ENCODE measurements around the gene CPEB1.

The CPEB1 gene

DNA sequence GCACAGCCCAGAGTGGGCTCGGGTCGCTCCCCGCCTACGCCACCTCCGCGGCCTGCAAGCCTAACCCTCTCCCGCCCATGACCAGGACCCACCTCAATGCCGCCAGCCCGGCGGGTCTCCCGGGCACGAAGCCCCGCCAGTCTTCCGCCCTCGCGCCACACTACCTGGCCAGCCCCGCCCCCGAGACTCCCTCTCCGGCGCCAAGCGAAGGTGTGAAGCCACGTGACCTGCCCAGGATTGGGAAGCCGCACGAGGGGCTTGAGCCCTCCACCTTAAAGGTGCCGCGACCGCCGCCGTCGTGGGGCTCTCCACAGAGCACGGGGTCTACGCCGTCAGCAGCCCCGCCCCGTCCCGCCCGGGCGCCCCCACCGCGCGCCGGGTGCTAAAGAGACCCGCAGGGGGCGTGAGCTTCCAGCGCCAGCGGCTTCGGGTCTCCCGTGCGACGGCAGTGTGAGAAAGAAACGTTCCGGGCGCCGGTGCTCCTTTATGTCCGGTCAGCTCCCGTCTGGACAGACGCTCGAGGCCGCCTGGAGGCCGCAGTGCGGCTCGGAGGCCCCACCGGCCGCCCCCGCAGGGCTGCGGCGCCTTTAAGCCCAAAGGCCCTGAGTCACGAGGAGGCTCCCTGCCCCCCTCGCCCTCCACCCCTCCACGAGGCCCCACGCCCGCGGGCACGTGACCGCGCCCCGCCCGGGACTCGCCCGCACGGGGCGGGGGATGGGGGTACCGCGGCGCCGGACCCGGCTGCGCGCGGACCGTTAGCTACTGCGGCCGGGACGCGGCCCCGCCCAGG is at the start of gene CPEB1:
CPEB1 (minus strand) TSS at position 319 of the 790 bp plus-strand sequence. CDS start 18,904 bp downstream, outside the sequence.
- DNase-seq, result peak; percentile 54

DNA sequence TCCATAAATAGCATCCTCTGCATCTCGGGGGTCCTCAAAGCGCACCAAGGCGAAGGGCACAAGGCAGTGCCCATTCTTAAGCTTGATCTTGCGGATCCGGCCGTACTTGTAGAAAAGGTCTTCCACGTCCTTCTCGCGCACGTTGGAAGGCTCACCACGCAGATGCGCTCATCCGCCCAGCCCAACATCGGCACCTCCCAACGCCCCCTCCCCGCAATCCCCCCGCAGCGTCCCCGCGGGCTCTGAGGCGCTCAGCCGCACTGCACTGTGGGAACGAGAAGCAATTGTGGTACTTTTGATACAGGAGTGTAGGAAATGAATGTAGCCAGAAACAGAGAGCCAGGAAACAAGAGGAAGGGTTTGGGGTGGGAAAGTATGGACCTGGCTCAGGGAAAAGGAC is 45.0 kb upstream of the CPEB1 start:
- DNase-seq, result no peak

DNA sequence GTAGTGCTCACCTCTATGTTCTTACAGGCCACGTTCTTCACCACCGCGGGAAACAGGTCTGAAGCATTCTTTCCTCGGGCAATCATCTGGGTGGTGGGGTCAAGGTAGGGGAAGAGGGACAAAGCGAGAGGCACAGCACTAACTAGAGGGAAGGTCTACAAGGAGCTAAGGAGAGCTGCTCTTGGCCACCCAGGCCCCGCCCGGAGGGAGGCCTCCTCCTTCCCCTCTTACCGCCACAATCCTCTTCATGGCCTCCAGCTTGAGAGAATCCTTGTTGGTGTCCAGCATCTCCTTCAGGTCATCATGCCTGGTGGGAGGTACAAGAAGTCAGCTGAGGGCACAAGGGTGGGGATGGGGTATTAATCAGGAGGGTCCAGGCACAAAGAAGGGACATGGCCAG is 42.0 kb upstream of the CPEB1 start:
- no peak for DNase-seq

DNA sequence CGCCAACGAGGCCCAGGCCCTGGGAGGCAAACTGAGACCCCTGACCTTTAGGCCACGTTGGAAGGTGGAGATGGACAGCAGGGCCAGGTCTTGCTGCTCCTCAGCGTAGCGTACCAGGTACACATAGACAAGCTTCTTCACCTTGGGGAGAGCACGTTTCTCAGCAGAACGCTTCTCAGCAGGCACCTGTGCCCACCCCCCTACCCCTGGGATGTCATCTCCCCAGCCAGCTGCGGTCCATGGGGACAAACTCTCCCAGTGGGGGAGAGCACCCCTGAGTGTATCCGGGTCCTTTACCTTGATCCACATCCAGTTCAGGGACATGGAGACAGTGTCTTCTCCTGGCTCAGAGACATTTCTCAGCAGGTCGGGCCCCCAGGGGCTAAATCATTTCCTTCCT is 41.5 kb upstream of the CPEB1 start:
- DNase-seq, result no peak

DNA sequence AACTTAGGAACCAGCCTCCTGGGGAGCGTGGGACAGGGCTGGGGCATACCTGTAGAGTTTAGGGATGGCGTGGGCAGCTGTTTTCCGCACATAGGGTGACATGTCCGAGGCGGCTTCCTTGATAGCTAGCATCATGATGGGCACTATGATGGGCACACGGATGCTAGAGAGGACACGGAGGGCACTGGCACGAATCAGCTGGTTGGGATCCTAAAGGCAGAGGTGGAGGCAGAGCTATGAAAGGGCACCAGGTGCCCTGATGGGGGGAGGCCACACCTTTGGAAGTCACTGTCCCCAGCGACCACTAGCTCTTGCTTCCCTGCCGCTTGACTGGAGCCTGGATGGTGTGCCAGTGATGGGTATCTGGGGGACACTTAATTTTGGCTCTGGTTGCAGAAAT is 34.2 kb upstream of the CPEB1 start:
- no peak for DNase-seq

DNA sequence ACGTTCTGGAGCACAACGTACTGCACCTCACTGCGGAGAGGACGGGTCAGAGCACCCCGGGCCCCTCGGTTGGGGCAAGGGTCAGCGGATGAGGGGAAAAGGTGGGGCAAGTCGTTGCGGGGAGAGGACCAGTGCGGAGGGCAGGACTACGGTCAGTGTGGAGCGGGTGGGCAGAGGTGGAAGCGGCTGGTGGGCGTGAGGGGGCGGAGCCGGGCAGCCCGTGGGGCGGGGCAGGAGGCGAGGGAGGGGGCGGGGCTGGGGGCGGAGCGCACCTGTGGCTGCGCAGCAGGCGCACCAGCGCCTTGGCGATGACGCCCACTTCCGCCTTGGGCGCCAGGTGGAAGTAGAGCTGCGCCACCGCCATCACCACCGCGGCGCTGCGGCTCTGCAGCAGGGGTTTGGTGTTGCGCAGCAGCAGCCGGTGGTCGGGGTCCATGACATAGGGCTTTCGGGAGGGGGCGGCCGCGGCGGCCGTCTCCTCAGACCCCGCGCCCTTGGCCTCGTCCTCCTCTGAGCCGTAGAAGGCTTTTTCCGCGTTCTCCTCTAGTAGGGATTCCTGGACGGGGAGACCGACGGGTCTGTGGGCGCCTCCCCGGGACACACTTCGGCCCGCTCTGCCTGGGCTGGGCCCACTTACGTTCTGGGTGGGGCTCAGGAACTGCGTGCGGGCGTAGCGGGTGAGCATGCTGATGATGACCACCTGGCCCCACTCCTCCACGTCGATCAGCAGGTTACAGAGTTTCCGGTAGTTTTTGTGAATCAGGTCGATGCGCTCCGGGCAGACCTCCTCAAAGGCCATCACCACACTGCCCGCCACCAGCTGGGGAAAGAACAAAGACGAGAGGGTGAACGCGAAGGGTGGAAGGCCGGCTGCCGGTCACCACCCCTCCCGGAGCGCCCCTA is 33.3 kb upstream of the CPEB1 start:
- DNase-seq, result peak; percentile 77

DNA sequence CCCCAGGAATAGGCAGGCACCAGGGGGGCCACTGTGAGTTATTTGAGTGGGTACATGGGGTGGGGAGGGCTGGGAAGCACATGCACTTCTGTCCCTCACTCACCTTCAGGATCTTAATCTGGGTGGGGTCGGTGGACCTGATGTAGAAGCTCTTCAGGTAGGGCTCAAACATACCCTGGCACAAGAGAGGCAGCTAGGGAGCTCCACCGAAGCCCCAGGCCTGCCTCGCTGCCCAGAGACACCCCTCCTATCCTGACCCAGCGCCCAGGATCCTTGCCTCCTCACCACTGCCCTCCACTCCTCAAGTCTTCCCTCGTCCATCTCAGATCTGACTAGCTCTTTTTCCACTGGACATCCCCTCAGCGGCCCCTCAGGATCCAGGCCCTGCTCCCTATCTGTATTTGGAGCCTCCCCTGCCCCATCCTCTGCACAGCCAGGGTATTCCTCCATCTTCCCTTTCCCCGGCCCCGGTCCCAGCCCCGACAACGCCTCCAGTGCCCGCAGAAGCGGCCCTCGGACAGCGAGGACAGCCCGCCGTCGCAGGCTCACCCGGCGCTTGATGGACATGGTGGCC is 32.5 kb upstream of the CPEB1 start:
- DNase-seq, result no peak

DNA sequence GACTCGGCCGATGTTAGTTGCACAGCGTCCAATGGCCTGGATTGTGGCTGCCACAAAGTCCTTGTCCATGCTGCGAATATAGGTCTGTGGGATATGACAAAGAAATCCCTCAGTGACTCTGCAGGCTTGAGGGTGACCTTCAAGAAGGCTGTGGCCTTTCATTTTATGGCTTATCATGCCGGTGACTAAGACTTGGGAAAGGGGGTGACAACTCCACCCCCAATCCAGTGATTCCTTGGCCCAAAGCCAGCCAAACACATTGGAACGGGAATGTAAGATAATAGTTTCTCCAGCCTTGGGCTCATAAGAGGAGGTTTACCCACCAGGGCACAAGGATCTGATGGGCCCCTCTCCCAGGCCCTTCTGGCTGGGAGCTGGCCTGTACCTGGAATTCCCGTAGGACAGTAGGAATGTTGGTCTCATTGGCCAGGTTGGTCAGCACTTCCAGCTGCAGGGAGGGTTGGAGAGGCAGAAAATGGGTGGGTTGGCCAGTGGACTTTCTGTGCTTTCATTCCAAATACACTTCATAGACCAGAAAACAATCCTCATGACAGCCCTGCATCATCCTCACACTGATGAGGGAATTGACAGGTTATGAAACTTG is 30.7 kb upstream of the CPEB1 start:
- no peak for DNase-seq

DNA sequence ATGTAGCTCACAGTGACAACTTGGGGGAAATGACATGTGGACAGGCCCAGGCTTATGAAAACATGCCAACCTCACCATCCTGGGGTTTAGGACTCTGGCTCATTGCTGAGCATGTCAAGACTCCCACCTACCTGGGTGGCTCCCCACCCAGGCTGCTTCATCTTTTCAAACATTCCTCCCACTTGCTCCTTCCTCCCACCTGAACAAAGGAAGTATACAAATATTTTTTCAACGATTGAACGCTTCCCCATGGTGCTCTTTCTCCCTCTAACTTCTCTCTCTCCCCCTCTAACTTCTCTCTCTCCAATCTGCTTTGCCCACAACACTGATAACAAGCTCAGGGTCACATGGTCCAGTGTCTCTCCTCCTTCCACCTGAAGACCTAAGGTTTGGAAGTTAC is 27.7 kb upstream of the CPEB1 start:
- DNase-seq, result no peak

DNA sequence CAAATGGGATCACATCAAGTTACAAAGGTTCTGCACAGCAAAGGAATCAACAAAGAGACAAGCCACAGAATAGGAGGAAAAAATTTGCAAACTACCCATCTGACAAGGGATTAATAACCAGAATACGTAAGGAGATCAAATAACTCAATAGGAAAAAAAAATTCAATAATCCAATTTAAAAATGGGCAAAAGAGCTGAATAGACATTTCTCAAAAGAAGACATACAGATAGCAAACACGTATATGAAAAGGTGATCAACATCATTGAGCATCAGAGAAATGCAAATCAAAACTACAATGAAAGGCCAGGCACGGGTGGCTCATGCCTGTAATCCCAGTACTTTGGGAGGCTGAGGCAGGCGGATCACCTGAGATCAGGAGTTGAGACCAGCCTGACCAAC is 23.5 kb upstream of the CPEB1 start:
- no peak for DNase-seq

DNA sequence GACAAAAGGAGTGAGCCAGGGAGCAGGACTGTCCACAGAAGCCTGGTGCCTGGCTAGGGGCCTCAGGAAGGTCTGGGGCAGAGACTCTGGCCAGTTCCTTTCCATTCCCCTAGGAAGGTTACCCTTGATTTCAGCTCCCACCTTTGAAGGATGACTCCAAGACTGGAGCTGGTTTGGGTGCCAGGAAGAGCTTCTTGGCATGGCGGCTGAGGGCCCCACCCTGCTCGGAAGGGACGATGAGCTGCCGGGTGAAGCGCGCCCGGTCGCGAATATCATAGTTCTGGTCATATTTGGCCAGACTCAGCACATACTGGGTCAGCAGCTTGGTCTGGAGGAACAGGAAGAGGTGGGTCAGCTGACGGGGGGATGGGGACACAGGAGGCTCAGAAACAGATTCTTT is 19.4 kb upstream of the CPEB1 start:
- no peak for DNase-seq

DNA sequence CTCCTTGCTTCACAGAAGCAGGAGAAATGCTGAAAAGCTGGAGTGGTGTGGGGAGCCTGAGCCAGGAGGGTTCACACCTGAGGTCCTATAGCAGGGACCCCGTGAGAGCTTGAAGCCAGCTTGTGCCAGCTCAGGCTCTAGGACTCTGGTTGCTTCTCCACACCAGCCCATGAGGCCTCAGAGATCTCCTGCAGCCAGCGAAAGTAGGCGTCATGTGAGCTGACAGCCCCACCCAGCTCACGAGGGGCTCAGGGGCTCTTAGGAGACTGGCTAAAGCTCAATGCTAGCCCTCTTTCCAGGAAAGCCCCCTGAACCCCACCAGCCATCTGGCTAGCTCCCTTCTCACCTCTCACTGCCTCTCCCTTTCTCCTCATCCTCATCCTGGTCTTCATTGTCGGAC is 16.9 kb upstream of the CPEB1 start:
- no peak for DNase-seq

DNA sequence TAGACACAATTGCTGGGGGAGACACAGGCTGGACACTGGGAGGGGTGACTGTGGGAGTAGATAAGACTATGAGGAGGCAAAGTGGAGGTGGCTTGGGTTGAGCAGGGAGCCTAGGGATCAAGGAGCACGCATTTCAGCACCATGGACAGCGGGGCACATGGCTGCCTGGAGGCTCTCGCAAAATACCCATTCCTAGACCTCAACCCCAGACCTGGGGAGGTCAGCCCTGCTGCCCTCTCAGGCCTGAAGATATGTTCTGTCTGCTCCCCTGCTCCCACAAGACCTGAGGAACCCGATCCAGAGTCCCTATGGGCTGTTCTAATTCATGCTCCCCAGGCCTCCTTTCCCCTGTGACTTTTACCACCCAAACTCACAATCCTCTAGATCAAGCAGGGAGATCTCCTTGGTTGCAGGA is 16.0 kb upstream of the CPEB1 start:
- DNase-seq, result peak; percentile 30

DNA sequence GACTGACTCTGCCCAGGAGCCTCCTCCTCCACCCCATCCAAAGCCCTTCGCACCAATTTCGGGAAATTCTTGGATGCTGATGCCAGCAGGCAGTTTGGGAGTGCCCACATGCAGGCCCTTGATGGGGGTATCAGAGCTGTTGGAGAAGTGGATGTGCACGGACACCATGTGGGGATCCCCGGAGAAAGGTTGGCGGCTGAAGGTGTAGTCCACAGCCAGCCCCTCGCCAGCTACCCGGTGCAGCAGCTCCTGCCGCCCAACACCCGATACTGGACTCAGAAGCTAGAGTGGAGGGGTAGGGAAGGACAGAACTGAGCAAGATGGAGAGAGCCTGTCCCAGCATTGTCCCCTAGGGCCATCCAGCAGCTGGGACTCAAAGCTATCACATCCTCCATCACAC is 15.5 kb upstream of the CPEB1 start:
- DNase-seq, result no peak

DNA sequence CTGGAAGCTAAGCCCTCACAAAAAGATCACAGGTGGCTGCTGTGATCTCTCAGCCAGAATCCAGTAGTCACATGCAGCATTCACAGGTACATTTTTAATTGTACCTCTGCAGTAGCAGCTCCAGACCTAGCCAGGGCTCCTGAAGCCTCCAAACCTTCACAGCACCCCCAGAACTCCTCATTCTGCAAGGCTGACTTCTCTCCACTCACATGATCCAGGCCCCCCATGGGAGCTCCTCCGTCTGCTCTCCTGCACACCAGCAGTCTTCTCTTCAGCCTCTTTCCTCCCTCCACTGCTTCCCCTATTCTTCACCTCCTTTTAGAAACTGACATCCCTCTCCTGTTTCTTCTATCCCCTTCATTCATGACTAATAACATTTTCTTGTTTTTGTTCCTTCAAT is 13.2 kb upstream of the CPEB1 start:
- no peak for DNase-seq

DNA sequence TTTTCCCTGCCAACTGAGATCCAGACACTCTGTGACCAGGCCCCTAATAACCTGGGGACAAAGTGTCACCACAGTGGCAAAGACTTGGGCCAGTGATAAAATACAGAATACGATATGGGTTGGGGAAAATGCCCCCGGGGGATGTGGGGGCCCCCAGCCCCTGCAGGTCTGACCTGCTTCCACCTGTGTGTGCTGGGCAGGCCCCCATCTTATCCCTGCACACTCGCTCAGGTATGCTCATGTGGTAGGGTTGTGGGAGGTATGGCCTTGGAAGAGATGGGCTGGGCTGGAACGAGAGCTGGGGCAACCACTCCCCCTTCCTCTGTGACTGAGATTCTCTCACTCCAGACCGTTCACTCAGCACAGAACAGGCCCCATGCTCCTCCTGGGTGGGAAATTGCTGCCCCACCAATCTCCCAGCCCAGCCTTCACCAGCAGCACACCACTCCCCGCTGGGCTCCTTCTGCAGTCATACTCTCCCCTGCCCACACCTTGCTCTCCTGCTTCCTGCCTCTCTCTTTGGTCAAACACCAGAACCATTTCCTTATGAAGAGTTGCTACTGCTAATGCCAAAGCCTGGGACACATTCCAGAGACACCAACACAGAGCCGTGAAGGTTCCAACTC is 9.6 kb upstream of the CPEB1 start:
- no peak for DNase-seq

DNA sequence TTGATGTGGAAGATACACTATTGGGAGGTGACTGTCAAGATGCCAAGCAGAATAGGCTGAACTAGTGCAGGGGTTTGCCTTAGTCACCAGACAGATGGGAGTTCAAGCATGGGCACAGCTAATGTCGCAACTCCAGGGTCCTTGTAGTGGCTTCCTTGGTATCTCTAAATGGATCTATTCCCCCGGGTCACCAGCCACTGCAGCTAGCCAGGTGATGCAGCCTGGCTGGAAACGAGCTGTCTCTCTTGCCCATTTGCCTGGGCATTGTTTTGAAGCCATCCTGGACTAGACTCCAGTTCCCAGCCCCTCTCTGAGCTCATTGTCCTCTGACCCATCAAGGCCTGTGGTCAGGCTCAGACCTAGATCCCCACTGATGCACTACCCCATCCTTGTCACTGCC is 8.4 kb upstream of the CPEB1 start:
- DNase-seq, result no peak

DNA sequence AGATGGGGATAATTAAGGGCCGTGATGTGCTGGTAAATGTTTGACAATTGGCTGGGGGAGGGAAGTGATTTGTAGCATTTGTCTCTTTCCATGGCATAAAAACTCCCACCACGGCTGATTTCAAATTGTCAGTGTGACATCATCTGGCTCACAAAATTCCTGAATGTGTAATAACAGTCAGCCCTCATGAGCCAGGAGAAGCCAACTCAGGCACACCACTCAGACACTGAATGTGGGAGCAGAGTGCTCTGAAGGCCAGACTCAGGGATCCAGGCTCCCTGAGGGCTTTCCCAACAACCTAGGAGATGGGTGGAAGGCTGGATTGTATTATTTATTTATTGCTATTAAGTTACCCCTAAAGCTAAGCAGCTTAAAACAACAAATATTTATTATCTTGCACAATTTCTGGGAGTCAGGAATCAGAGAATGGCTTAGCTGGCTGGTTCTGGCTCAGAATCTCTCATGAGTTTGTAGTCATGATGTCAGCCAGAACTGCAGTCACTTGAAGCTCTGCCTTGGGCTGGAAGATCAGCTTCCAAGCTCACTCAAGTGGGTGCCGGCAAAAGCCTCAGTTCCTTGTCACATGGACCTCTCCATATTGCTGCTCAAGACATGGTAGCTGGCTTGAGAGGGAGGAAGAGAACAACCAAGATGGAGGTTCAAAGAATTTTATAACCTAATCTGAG is 6.5 kb upstream of the CPEB1 start:
- DNase-seq, result no peak

DNA sequence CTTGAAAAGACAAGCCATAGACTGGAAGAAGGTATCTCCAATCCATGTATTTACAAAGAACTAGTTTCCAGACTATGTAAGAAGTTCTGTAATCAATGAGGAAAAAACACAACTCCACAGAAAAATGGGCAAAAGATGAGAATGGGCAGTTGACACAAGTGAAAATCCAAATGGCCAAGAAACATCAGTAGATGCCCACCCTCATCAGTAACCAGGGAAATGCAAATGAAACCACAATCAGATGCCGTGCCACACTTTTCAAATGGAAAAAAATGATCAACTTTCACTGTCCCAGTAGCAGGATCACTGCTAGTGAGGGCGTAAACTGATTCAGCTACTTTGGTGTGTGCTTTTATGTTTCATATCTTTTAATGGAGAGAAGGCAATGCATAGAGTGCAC is 4.5 kb upstream of the CPEB1 start:
- DNase-seq, result no peak

DNA sequence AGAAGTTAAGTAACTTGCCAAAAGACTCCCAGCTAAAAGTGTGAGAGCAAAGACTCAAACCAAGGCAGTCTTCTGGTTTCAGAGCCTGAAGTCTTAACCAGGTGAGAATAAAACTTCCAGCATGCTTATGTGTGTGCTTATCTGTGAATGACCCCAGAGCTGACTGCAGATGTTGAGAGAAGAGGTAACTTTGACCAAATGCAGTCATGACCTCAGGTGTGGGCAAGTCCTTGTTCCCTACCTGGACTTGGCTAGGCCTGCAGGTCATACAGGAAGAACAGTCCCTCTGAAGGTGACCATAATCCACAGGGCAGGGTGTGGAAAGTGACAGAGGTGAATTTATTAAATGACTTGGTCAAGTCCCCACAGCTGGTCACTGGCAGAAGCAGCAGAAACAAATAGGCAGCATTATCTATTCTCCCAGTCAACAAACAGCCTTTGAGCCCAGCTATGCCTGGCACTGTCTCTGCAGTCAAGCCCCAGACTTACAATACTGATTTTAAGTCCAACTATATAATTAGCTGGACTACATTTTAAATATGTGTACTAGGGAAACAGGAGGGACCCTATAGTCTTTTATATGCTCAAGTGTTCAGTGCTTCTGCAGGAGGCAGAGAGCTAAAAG is 3.0 kb upstream of the CPEB1 start:
- DNase-seq, result no peak

DNA sequence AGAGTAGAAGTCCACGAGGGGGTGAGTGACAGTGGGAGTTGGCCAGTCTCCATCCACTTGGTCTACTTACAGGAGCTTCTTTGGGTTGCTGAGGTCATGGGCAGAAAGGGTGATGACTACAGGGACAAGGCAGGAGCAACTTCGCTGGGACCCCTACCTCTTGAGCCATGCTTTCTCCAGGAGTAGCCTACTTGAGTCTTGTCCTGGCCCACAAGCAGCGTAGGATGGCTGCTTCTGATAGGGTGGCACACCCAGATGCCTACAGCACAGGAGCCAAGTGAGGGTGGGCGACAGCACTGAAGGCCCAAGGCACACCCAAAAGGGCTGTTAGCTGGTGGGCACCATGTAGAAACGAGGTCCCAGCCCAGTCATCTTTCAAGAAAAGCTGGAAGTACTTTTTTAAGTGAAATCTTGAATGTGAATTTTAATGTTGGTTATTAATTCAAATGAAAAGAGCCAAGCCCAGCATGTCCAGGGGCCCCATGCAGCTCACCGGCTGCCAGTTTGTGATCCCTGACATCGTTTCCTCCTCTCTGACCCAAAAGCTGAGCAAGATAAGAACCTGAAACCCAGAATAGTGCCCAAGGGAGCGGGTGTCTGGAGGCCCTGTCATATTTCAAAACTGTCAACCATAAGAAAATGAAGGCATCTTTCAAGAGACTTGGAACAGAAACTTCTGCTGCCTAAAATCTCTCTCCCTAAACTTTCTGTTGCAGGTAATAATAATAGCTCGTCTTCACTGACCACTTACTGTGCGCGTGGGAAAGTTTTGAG is 2.2 kb upstream of the CPEB1 start:
- DNase-seq, result no peak

All from activated naive CD4-positive, alpha-beta T cell treated with Interleukin-2 at 50 U/mL for 16 hours (primary cell).